OCI-LY7 (cell line): ENCODE results near the gene PNMA8B.

Experiments
- CTCF ChIP-seq: fragments of 200-600 bp; sonication (generic); conservative IDR thresholded peaks from 2 replicates; pipeline ENCODE4 v1.5.1; 2014; ENCODE audit warnings: mild to moderate bottlenecking, antibody characterized with exemption, low read length, moderate library complexity, mixed read lengths
- EZH2phosphoT487 ChIP-seq: fragments of 200-600 bp; sonication (generic); IDR thresholded peaks from 2 replicates; pipeline ENCODE4 v1.6.1; 2018; ENCODE audit warnings: low read depth, borderline replicate concordance, mild to moderate bottlenecking, mixed run types, antibody characterized with exemption, low read length, moderate library complexity, mixed read lengths

- no peak for TF ChIP-seq CTCF
- no peak for TF ChIP-seq EZH2phosphoT487
Observed at GRCh38 chr19:46442808-46443450, 52.7 kb downstream of the PNMA8B start.
